Progenitor cell of endocrine pancreas (in vitro differentiated cells): Measurements from ENCODE around the gene FBXL7. TPM values are rescaled to one million over a fixed set of nuclear protein-coding genes. Genes with fewer than 3 reads are reported as not detected.

ENCODE experiments used
- DNase-seq: peaks from one replicate; pipeline ENCODE4 v3.0.0; 2021; ENCODE audit warnings: low spot score; ENCODE audit not compliant: unreplicated experiment
- H3K27ac Mint-ChIP-seq: 2 replicates; pipeline ENCODE4 v1.8.0; 2021; ENCODE audit warnings: mild to moderate bottlenecking, moderate library complexity, mixed read lengths
- H3K27me3 Mint-ChIP-seq: 2 replicates; pipeline ENCODE4 v1.8.0; 2021; ENCODE audit warnings: mixed read lengths
- H3K36me3 Mint-ChIP-seq: 2 replicates; pipeline ENCODE4 v1.8.0; 2022; ENCODE audit warnings: mixed read lengths; ENCODE audit not compliant: insufficient read depth
- H3K4me1 Mint-ChIP-seq: 2 replicates; pipeline ENCODE4 v1.8.0; 2021; ENCODE audit warnings: low read depth, mixed read lengths
- H3K4me3 Mint-ChIP-seq: 2 replicates; pipeline ENCODE4 v1.8.0; 2021; ENCODE audit warnings: low read depth, mild to moderate bottlenecking, moderate library complexity, mixed read lengths
- H3K9me3 Mint-ChIP-seq: 2 replicates; pipeline ENCODE4 v1.8.0; 2021; ENCODE audit warnings: low read depth, mixed read lengths
- CTCF ChIP-seq: fragments of 200-600 bp; sonication (generic); IDR thresholded peaks from one replicate; pipeline ENCODE4 v1.5.0; 2021; ENCODE audit warnings: antibody characterized with exemption, mild to moderate bottlenecking; ENCODE audit not compliant: unreplicated experiment
- total RNA-seq: library from RNA; stranded (reverse); gene quantifications from 2 replicates; pipeline ENCODE4 v1.2.1, GENCODE V29; 2021

FBXL7 gene
- total RNA-seq, 1 donor from 2014 or later = 15.4 TPM

GRCh38 chr5:15609076-15609725 lies 109.2 kb downstream of the FBXL7 start:
- H3K36me3 Mint-ChIP-seq = no peaks in the 10 kb centered on the region
- H3K27ac Mint-ChIP-seq = no peak overlapping the region
- H3K9me3 Mint-ChIP-seq = no peaks in the 10 kb centered on the region
- no peak overlapping the region for H3K4me3 Mint-ChIP-seq
- H3K27me3 Mint-ChIP-seq = no peaks in the 10 kb centered on the region
- TF ChIP-seq CTCF = no peak
- H3K4me1 Mint-ChIP-seq = peaks cover 14% of the 10 kb centered on the region
- no peak for DNase-seq

GRCh38 chr5:15610216-15610615 lies 110.2 kb downstream of the FBXL7 start:
- Mint-ChIP-seq H3K27ac (no peak overlapping the region), H3K27me3 (no peaks in the 10 kb centered on the region), H3K9me3 (no peaks in the 10 kb centered on the region), H3K4me1 (peaks cover 14% of the 10 kb centered on the region), H3K4me3 (no peak overlapping the region), H3K36me3 (no peaks in the 10 kb centered on the region)
- no peak for TF ChIP-seq CTCF
- DNase-seq = no peak

GRCh38 chr5:15611008-15611407 lies 111.0 kb downstream of the FBXL7 start:
- TF ChIP-seq CTCF = no peak
- H3K36me3 Mint-ChIP-seq = no peaks in the 10 kb centered on the region
- peaks cover 14% of the 10 kb centered on the region for H3K4me1 Mint-ChIP-seq
- H3K4me3 Mint-ChIP-seq = no peak overlapping the region
- no peaks in the 10 kb centered on the region for H3K27me3 Mint-ChIP-seq
- no peaks in the 10 kb centered on the region for H3K9me3 Mint-ChIP-seq
- no peak for DNase-seq
- no peak overlapping the region for H3K27ac Mint-ChIP-seq

GRCh38 chr5:15612915-15613635 lies 113.1 kb downstream of the FBXL7 start:
- Mint-ChIP-seq H3K4me3 (no peak overlapping the region), H3K9me3 (no peaks in the 10 kb centered on the region), H3K36me3 (no peaks in the 10 kb centered on the region), H3K4me1 (no peaks in the 10 kb centered on the region), H3K27me3 (no peaks in the 10 kb centered on the region), H3K27ac (no peak overlapping the region)
- TF ChIP-seq CTCF = no peak
- DNase-seq = no peak

- no peak for DNase-seq
- no peaks in the 10 kb centered on the region for H3K4me1 Mint-ChIP-seq
- no peaks in the 10 kb centered on the region for H3K27me3 Mint-ChIP-seq
- H3K9me3 Mint-ChIP-seq = no peaks in the 10 kb centered on the region
- no peak for TF ChIP-seq CTCF
- H3K27ac Mint-ChIP-seq = no peak overlapping the region
- no peak overlapping the region for H3K4me3 Mint-ChIP-seq
- no peaks in the 10 kb centered on the region for H3K36me3 Mint-ChIP-seq
Measured at GRCh38 chr5:15614679-15615078, 114.7 kb downstream of the FBXL7 start.
